ENCODE measurements around the gene C9orf50.
"Not testable (repeated sequence)": the region's sequence is repeated elsewhere in the genome, so short reads cannot be mapped to it uniquely, and the experiment has no call there.

C9orf50 gene

GRCh38 chr9:129648092-129648763 is 27.3 kb upstream of the C9orf50 start:
- DNase-seq (ENCODE audit: low read depth in 1 of 2, low spot score in 1 of 2): no peak

- no peak for DNase-seq (ENCODE audit: low read depth in 1 of 2, low spot score in 1 of 2)
Measured at GRCh38 chr9:129647635-129648034, 26.7 kb upstream of the C9orf50 start.

GRCh38 chr9:129646654-129647053 is 25.8 kb upstream of the C9orf50 start:
- no peak for DNase-seq (ENCODE audit: low read depth in 1 of 2, low spot score in 1 of 2)

- DNase-seq (ENCODE audit: low read depth in 1 of 2, low spot score in 1 of 2): no peak
Measured at GRCh38 chr9:129646252-129646651, 25.4 kb upstream of the C9orf50 start.

- DNase-seq (ENCODE audit: low read depth in 1 of 2, low spot score in 1 of 2): no peak
Measured at GRCh38 chr9:129644902-129645301, 24.0 kb upstream of the C9orf50 start.

GRCh38 chr9:129644365-129644764 is 23.5 kb upstream of the C9orf50 start:
- no peak for DNase-seq (ENCODE audit: low read depth in 1 of 2, low spot score in 1 of 2)

- DNase-seq (ENCODE audit: low read depth in 1 of 2, low spot score in 1 of 2): no peak
Measured at GRCh38 chr9:129643706-129644105, 22.8 kb upstream of the C9orf50 start.

- DNase-seq (ENCODE audit: low read depth in 1 of 2, low spot score in 1 of 2): peak; percentile 87 to 95
Measured at GRCh38 chr9:129641750-129642585, 21.1 kb upstream of the C9orf50 start, which contains the start of gene ASB6. ASB6 (minus strand) TSS chr9:129642151; CDS start chr9:129641999, 152 bp downstream.

GRCh38 chr9:129640871-129641749 is 20.2 kb upstream of the C9orf50 start:
- DNase-seq (ENCODE audit: low read depth in 1 of 2, low spot score in 1 of 2): no peak

GRCh38 chr9:129640086-129640870 is 19.4 kb upstream of the C9orf50 start:
- DNase-seq (ENCODE audit: low read depth in 1 of 2, low spot score in 1 of 2): no peak

- no peak for DNase-seq (ENCODE audit: low read depth in 1 of 2, low spot score in 1 of 2)
Measured at GRCh38 chr9:129639756-129640085, 18.8 kb upstream of the C9orf50 start.

- no peak for DNase-seq (ENCODE audit: low read depth in 1 of 2, low spot score in 1 of 2)
Measured at GRCh38 chr9:129639034-129639630, 18.2 kb upstream of the C9orf50 start.

GRCh38 chr9:129637673-129638439 is 17.0 kb upstream of the C9orf50 start:
- no peak for DNase-seq (ENCODE audit: low read depth in 1 of 2, low spot score in 1 of 2)

- no peak for DNase-seq (ENCODE audit: low read depth in 1 of 2, low spot score in 1 of 2)
Measured at GRCh38 chr9:129637102-129637501, 16.2 kb upstream of the C9orf50 start.

GRCh38 chr9:129636343-129636742 is 15.4 kb upstream of the C9orf50 start:
- not testable (repeated sequence) for DNase-seq (ENCODE audit: low read depth in 1 of 2, low spot score in 1 of 2)

GRCh38 chr9:129635099-129636065 is 14.5 kb upstream of the C9orf50 start:
- no peak for DNase-seq (ENCODE audit: low read depth in 1 of 2, low spot score in 1 of 2)

- no peak for DNase-seq (ENCODE audit: low read depth in 1 of 2, low spot score in 1 of 2)
Measured at GRCh38 chr9:129633848-129634247, 12.9 kb upstream of the C9orf50 start.

- no peak for DNase-seq (ENCODE audit: low read depth in 1 of 2, low spot score in 1 of 2)
Measured at GRCh38 chr9:129633207-129633606, 12.3 kb upstream of the C9orf50 start.
